Stimulated activated CD4-positive, alpha-beta T cell treated with anti-CD3 and anti-CD28 coated beads, Interleukin-1b, Interleukin-23, amount 100 ng/mL, for 48 hours (primary cell): Measurements from ENCODE around the gene ATF7IP.

ENCODE experiments used
- DNase-seq: peaks from one replicate; pipeline ENCODE4 v3.0.0-alpha.2; 2020

The ATF7IP gene

DNA sequence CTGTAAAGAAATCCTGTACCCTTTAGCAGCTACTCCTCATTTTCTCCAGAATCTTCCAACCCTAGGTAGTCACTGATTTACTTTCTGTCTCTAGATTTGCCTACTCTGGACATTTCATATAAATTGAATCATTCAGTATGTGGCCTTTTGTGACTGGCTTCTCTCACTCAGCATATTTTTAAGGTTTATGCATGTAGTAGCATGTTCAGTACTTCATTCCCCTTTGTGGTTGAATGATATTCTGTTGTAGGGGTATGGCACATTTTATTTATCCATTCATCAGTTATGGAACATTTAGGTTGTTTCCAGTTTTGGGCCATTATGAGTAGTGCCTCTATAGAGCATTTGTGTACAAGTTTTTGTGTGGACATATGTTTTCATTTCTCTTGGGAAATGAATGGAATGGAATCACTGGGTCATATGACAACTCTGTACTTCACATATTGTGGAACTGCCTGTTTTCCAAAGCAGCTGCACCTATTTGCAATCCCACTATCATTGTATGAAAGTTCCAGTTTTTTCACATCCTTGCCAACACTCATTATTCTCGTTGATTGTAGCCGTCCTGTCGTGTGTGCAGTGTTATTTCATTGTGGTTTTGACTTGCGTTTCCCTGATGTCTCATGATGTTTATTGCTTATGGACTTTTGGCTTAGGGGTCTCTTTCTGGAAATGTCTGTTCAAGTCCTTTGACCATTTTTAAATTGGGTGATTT, 57.2 kb downstream of the ATF7IP start:
- DNase-seq = no peak

DNA sequence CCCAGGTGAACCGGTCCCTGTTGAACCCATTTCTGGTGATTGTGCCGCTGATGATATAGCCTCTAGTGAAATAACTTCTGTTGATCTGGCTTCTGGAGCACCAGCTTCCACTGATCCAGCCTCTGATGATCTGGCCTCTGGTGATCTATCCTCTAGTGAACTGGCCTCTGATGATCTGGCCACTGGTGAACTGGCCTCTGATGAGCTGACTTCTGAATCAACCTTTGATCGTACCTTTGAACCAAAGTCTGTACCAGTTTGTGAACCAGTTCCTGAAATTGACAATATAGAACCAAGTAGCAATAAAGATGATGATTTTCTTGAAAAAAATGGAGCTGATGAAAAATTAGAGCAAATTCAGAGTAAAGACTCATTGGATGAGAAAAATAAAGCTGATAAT, 59.1 kb downstream of the ATF7IP start:
- no peak for DNase-seq

DNA sequence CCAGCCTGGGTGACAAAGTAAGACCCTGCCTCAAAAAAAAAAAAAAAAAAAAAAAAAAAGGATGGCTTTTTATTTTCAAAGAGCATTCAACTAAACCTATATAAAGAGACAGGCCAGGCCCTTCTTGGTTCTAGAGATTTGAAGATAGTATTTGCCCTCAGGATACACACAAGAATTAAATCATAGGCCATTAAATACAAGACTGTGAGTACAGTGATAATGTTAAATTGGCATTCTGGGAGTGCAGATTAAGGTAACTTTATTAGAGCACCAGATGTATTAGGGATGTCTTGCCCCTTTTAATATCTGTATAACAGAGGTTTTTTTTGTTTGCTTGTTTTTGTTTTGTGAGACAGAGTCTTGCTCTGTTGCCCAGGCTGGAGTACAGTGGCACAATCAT, 61.3 kb downstream of the ATF7IP start:
- no peak for DNase-seq

DNA sequence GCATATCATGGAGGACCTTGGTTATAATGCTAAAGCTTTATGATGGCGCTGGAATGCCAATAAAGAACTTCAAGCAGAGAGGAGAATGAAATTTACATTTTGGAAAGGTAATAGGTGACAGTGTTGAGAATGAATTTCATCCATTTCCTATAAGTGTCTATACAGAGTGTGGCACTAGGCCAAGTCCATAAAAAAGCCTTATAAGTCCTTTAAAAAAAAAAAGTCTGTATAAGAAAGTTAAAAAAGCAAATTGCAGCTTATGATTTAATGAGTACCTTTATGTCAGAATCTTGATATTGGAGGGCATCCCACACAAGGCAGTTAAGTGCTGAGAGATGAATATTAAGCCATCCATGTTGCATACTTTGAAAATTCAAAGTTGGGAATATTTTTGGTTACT, 62.4 kb downstream of the ATF7IP start:
- no peak for DNase-seq

DNA sequence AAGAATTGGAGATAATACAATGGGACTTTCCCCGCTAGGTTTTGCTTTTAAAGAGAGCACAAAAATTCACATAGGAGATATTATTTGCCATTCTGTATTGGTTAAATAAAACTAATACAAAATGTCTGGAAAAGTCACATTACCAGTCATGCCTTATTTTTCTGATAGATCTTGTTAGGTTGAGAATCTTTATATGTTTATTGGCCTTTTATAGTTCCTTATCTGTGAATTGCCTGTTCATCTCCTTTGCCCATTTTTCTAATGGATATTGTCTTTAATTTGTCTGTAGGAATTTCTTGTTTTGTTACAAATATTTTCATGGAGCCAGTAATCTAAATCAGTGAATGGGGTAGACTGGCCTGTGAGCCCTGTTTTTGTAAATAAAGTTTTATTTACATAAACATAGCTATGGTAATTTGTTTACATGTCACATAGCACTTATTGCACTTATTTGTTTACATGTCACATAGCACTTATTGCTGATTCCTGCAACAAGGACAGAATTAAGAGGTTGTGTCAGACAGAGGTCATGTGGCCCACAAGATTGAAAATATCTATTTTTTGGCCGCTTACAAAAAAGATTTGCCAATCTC, 65.0 kb downstream of the ATF7IP start:
- no peak for DNase-seq

DNA sequence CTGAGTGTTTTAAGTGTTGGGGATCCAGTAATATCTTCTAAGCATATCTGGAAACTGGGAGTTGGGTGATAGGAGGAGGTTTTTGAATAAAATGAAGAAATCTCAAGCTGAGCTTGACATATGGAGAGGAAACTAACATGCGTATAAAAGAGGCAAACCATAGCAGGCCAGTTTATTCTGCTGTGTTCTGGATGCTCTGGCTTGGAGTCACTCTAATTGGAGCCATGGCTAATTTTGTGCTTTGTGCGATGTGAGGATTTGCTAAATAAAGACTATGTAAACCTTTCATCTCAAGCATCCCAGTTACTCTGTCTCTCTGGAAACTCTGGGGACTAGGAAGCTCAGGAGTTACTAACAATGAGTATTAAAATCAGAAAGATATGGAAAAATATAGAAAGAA, 66.5 kb downstream of the ATF7IP start:
- no peak for DNase-seq

DNA sequence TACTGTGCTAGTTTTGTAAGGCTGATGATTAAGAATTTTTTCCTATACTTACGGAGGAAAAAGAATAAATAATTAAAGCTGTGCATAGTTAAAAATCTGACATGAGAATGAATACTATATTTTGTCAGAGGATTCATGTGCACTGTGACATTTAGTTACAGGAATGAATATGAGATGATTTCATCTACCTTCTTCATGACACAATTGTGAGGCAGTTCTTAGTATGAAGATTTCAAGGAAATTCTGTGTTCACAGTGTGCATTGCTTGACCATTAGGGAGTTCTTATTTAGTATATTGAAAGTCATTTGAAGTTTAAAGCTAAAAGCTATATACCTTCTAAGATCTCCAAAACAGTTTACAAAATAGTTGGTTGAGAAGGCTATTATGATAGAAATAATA, 70.1 kb downstream of the ATF7IP start:
- DNase-seq = no peak

DNA sequence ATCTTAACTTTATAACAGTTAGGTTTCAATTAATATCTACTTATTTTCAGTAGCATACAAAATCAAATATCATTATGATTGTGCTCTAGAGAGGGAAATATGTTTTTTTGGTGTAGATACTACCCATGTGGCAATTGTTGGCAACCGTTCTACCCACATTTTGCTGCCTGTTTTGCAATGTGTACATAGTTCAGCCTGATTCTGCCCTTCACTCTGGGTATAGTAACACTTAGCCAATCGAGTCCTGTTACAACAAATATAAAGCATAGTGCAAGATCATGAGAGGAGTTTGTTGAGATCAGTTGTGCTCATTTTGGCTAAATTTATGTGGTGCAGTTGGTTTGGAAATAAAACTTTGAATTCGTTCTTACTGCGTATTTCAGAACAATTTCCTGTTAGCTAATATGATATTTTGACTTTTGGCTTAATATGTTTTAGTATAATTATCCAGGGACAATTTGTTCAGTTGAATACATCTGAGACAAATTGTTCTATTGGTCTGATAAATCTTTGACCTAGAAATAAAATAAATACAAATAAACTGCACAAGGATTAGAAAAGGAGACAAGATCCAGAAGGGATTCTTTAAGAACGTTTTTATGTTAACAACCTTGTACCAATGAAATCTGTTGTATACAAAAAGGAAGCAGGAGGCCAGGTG, 76.9 kb downstream of the ATF7IP start:
- no peak for DNase-seq

DNA sequence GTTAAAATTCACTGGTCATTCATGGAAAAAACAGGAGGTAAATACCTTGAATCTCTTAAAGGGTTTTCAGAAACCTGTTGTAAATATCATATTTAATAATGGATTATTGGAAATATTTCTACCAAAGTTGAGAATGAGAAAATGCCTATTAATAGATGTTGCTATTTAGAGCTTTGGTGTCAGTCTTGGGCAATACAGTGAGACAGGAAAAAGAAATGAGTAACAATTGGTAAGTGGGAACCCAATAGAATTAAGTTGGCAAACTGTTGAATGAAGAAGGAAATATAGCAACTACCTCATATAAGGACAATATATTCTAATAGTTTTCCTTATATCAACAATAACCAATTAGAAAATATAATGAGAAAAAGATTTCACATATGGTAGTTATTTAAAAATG, 78.0 kb downstream of the ATF7IP start:
- DNase-seq = no peak

DNA sequence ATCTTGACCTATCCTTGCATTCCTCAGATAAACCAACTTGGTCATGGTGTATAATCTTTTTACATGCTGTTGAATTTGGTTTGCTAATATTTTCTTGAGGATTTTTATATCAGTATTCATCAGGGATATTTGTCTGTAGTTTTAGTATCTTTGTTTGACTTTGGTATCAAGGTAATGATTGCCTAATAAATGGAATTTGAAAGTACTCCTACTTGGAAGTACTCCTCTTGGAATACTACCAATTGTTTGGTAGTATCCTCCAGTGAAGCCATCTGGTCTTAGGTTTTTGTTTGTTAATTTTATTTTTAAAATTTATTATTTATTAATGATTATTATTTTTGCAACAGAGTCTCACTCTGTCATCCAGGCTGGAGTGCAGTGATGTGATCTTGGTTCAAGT, 85.0 kb downstream of the ATF7IP start:
- DNase-seq = no peak

DNA sequence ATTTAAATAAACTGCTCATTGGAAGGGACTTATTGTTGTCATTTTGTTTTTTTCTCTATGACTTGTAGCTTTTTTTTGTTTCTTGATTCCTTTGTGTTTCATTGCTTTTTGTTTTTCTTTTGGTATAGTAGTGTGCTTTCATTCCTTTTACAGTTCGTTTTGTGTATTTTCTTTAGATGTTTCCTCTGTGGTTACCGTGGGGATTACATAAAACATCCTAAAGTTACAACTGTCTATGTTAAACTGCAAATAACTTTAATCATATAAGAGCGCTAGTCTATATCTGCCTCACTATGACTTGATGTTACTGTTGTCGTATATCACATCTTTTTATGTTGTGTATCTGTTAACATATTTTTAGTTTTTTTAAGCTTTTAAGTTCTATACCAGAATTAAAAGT, 86.9 kb downstream of the ATF7IP start:
- no peak for DNase-seq

DNA sequence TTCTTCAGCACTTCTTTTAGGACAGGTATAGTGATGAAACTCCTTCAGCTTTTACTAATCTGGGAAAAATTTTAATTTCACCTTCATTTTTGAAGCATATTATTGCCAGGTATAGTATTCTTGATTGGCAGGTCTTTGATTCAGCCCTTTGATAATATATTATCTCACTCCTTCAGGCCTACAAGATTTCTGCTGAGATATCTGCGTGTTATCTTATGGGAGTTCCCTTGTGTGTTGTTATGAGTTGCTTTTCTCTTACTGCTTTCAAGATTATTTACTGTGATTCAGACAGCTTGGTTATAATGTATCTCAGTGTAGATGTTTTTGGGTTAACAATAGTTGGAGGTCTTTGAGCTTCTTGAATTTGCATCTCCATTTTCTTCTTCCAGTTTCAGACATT, 87.4 kb downstream of the ATF7IP start:
- no peak for DNase-seq

DNA sequence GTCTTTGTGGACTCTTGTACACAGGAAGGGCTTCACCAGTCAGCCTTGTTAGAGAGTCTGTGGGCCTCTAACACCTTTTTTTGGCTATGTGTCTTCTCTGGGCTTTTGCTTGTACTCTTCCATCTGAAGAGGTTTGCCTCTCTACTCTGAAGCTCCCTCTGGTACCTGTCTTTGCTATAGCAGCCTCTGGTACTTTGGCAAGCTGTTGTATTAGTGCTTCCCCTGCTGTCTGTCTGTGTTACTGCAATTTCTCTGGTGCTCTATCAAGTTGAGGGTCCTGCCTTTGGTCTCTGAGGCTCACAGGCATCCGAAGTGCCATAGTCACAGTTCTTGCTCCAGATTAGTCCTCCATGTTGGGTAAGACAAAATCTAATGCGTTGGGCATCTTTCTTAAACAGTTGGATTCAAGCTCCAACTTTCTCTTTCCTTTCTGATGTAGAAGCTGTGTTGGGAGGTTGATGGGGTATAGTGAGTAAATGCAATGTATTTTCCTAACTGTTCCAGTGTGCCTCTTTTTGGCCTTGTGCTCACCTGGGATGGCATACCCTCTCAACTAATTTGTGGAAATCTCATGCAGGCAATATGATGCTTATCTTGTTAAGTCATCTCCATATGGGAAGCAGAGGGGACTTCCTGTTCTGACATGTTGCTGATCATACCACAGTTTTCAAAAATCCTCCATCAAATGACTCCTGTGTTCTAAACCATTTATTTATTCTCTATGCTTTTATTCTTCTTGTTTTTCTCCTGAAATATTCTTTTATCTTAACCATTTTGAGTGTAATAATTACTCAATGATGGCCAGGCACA, 88.8 kb downstream of the ATF7IP start:
- DNase-seq = peak; percentile 22

DNA sequence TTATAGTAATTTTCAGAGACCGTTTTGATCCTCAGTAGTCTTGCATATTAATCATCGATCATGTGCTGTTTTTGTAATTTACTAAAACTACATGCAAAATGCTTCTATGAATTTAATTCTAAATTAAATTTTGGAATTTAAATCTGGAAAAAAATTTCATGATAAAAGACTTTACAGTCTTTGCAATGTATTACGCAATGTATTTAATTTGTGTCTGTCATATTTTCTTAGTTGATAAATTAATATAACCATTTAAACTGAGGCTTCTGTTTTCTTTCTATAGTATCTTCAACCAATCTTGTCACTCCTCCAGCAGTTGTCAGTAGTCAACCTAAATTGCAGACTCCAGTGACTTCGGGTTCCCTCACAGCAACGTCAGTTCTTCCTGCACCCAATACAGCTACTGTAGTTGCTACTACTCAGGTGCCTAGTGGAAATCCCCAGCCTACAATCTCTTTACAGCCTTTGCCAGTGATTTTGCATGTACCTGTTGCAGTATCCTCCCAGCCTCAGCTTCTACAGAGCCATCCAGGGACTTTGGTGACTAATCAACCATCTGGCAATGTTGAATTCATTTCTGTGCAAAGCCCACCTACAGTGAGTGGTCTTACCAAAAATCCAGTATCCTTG, 94.8 kb downstream of the ATF7IP start:
- DNase-seq = no peak

DNA sequence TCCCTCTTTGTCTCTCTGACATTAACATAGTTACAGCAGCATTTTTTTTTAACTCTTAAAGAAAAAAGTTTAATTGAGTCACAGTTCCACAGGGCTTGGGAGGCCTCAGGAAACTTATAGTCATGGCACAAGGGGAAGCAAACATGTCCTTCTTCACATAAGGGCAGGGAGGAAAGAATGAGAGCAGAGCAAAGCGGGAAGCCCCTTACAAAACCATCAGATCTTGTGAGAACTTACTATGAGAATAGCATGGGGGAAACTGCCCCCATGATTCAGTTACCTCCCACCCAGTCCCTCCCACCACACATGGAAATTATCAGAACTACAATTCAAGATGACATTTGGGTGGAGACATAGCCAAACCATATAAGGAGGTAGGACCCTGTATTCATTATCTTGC, 106.0 kb downstream of the ATF7IP start:
- DNase-seq = peak; percentile 31

DNA sequence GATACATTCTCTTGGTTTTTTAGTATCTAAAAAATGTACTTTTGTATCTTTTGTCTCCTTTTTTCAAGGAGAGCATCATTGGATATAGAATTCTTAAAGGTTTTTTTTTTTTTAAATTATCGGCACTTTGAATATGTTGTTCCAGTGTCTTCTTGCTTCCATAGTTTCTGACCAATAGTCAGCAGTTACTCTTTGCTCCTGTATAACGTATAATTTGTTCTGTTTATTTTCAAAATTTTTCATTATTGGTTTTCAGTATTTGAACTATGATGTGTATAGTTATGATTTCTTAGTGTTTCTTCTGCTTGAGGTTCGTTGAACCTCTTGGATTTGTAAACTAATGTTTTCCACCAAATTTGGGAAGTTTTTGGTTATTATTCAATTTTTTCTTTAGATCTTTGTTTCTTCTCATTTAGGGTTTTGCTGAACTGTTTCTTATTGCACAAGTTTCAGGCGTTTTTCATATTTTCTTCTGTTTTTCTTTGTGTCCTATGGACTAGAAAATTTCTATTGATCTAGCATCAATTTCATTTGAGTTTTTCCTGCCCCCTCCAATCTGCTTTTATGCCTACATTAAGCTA, 108.3 kb downstream of the ATF7IP start:
- DNase-seq = no peak

DNA sequence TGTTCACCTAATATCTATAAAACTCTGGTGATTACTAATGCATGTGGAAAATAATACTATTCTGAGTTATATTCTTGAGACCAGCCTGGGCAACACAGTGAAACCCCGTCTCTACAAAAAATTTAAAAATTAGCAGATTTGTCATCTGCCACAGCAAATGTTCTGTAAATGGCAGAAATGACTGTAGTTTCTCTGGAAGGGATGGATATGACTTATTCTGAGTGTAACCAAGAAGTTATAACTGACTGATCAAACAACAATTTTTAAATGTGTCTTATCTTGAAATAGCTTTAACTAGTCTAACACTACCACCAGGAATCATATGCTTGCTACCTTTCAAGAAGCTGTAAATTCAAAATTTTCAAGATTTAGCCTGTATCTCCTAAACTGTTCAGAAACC, 113.5 kb downstream of the ATF7IP start:
- DNase-seq = no peak

DNA sequence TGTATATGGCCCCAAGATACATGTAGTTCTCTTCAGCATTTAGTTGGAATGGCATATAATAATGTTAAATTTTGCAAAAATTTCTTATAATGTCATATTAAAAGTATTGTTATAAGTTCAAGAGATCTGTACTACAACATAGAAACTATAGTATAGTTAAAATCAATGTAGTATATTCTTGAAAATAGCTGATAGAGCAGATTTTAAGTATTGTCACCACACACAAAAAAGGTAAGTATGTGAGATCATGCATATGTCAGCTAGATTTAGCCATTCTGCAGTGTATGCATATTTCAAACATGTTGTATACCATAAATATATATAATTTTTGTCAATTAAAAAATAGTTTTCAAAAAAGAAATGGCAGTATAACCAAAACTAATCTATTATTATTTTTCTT, 115.7 kb downstream of the ATF7IP start:
- DNase-seq = no peak

DNA sequence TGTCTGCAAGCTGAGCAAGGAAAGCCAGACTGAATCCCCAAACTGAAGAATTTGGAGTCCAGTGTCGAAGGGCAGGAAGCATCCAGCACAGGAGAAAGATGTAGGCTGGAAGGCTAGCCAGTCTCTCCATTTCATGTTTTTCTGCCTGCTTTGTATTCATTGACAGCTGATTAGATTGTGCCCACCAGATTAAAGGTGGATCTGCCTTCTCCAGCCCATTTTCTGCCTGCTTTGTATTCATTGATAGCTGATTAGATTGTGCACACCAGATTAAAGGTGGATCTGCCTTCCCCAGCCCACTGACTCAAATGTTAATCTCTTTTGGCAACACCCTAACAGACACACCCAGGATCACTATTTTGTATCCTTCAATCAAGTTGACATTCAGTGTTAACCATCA, 116.9 kb downstream of the ATF7IP start:
- no peak for DNase-seq

DNA sequence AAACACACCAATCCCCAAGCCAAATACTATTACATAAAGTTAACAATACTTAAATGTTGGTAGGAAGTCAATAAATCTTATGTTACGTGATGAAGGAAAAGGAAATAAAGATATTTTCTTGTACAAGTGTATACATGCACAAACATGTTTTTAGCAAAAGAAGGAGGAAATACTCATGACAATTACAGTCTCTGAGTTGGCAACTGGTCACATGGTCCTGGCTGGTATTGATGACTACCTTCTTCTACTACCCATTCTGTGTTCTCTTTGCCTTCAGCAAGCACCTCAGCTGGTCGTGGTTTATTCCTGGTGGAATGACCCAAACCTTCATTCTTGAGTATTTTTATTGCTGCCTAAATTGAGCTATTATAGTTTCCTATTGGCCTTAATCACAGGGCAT, 117.4 kb downstream of the ATF7IP start:
- DNase-seq = no peak

DNA sequence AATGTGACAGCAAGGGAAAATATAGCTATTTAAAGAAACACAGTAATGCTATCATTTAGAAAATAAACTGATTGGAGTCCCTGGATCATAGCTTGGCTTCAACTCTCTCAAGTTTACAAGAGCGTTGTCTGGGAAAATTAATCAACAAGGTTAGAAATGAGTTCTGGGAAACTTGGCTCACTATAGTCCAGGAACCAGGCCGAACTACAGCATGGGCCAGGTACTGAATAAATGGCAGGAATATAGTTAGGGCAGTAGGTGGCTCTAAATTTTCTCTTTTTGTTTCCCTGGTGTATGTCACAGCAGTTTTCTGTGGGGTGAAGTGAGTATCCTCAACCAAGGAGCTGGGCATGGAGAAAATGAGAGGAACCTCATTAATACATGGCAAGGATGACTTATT, 129.8 kb downstream of the ATF7IP start:
- DNase-seq = no peak

DNA sequence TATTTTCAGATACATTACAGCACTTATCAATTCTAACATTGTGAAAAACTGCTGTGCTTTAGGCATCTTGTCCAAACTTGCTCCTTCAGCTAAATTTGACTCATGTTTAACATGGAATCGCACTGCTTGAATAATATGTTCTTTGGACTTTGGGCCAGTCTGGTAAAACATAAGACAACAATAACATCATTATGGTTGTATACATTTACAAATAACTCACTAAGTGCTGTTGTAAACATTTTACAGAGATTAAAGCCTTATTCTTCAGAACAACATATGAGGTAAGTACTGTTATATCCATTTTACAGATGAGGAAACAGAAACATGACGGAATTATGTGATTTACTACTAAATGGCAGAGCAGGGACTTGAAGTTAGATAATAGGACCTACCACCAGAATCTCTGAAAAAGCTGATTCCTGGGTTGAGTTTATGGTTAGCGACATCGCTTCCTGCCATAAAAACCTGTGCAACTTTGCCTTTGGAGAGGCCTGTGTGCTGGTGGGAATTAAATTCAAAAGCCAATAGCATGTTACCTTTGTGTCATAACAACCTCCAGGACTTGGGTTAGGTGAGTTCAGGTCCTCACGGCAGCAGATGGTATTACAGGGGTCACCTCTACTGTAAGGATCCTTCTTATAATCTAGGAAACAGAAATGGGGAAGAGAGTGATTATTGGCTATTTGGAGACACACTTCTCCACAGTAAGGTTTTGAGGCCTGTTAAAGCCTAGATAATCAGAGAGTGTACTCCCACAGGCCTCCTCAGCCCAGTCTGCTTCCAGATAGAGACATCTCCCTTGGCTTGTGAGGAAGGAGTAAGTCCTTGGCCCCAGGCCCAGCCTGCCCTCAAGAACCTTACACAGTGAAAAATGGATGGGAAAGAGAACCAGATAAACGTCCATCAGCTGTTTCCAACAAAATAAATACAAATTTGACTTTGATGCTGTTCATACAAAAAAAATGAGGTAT, 140.4 kb downstream of the ATF7IP start:
- DNase-seq = no peak
